ENCODE measurements around the gene NR1H2. TPM values are rescaled to one million over a fixed set of nuclear protein-coding genes. Genes with fewer than 3 reads are reported as not detected.
A peak's percentile ranks its signal among the peaks of the same experiment; 100 is the strongest.

The NR1H2 gene
- total RNA-seq, 1 donor from 2014 or later, result 100 TPM

DNA sequence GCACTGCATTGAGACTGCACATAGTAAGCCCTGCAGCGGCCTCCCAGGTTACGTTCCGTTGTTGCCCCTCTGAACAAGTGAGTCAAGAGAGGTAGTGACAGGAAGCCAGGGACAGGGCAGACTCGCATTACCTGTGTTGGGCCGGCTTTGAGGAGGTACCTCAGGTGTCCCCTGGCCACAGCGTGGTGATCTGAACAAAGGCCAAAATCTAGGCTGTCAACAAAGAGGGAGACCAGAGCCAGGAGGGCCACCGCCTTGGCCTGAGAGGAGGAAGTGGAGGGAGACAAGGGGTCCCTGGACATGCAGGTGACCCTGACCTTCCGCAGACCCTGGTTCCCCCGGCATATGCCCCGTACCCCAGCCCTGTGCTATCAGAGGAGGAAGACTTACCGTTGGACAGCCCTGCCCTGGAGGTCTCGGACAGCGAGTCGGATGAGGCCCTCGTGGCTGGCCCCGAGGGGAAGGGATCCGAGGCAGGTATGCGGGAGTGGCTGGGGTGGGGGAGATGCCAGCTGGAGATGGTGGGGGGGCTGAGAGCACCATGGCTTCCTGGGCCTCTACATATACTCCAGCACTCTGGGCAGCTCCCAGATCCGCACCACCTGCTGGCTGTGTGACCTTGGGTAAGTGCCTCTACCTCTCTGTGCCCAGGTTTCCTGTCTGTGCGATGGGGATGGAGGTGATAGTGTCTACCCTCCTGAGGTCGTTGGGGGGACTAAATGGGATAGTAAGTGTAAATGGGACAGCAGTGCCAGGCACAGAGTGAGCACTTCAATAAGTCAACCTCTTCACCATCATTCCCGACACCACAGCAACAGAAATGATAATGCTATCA lies 47.2 kb downstream of the NR1H2 start:
- Histone ChIP-seq H3K4me3 (no peak overlapping the region), H3K27ac (no peak overlapping the region), H3K4me1 (peaks cover 10% of the 10 kb centered on the region), H3K27me3 (ENCODE audit: low read depth) (peaks cover 40% of the 10 kb centered on the region), H3K36me3 (no peaks in the 10 kb centered on the region), H3K9me3 (no peaks in the 10 kb centered on the region)
- no peak for TF ChIP-seq CTCF (IDR thresholded peaks at IDR 0.05)
- ATAC-seq, result no peak
- intact Hi-C loops (cut with DNase I), result no loop called here
- DNase-seq, result no peak

GRCh38 chr19:50425581-50425980 lies 49.3 kb downstream of the NR1H2 start:
- ATAC-seq (no peak), DNase-seq (no peak)
- H3K36me3 ChIP-seq, result no peaks in the 10 kb centered on the region
- H3K4me3 ChIP-seq, result no peak overlapping the region
- intact Hi-C loops (cut with DNase I), result no loop called here
- H3K9me3 ChIP-seq, result no peaks in the 10 kb centered on the region
- peaks cover 26% of the 10 kb centered on the region for H3K27me3 ChIP-seq (ENCODE audit: low read depth)
- no peak for TF ChIP-seq CTCF (IDR thresholded peaks at IDR 0.05)
- peaks cover 12% of the 10 kb centered on the region for H3K4me1 ChIP-seq
- H3K27ac ChIP-seq, result no peak overlapping the region

GRCh38 chr19:50427318-50427925 lies 51.2 kb downstream of the NR1H2 start:
- intact Hi-C loops (cut with DNase I), result no loop called here
- no peaks in the 10 kb centered on the region for H3K36me3 ChIP-seq
- H3K4me1 ChIP-seq, result peaks cover 19% of the 10 kb centered on the region
- H3K9me3 ChIP-seq, result no peaks in the 10 kb centered on the region
- ATAC-seq (no peak), DNase-seq (no peak)
- peaks cover 14% of the 10 kb centered on the region for H3K27me3 ChIP-seq (ENCODE audit: low read depth)
- no peak for TF ChIP-seq CTCF (IDR thresholded peaks at IDR 0.05)
- peak overlapping the region; percentile 42 for H3K4me3 ChIP-seq
- H3K27ac ChIP-seq, result peak overlapping the region; percentile 72

DNA sequence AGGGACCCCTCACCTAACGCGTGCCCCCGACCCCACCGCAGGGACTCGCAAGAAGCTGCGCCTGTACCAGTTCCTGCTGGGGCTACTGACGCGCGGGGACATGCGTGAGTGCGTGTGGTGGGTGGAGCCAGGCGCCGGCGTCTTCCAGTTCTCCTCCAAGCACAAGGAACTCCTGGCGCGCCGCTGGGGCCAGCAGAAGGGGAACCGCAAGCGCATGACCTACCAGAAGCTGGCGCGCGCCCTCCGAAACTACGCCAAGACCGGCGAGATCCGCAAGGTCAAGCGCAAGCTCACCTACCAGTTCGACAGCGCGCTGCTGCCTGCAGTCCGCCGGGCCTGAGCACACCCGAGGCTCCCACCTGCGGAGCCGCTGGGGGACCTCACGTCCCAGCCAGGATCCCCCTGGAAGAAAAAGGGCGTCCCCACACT lies 51.8 kb downstream of the NR1H2 start:
- ATAC-seq (peak; percentile 73 to 79), DNase-seq (peak; percentile 96)
- H3K9me3 ChIP-seq, result no peaks in the 10 kb centered on the region
- peak overlapping the region; percentile 72 for H3K27ac ChIP-seq
- H3K36me3 ChIP-seq, result no peaks in the 10 kb centered on the region
- peak overlapping the region; percentile 42 for H3K4me3 ChIP-seq
- intact Hi-C loops (cut with DNase I), result no loop called here
- no peak for TF ChIP-seq CTCF (IDR thresholded peaks at IDR 0.05)
- H3K27me3 ChIP-seq (ENCODE audit: low read depth), result peaks cover 16% of the 10 kb centered on the region
- peaks cover 22% of the 10 kb centered on the region for H3K4me1 ChIP-seq

DNA sequence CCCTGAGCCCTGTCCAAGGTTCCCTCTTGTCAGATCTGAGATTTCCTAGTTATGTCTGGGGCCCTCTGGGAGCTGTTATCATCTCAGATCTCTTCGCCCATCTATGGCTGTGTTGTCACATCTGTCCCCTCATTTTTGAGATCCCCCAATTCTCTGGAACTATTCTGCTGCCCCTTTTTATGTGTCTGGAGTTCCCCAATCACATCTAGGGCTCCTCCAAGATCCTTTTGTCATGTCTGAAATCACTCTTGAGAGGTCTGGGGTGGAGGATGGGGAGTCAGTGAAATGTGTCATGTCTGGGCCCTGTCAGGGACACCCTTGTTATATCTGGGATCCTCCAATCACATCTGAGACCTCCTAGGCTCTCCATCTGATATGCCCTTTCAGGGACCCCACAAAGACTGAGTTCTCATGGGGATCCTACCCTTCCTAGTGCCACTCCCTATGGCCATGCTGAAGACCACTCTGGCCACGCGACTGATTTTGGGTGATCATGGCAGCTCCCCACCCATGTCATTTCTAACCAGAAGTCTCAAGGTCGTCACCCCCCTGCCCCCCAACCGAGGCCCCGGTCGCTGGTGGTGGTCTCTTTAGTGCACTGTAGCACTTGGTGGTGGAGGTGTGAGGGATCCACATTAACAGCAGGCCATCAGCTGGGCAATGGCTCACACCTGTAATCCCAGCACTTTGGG lies 52.7 kb downstream of the NR1H2 start:
- Histone ChIP-seq H3K36me3 (no peaks in the 10 kb centered on the region), H3K4me3 (no peak overlapping the region), H3K4me1 (peaks cover 22% of the 10 kb centered on the region), H3K27ac (peak overlapping the region; percentile 72), H3K9me3 (no peaks in the 10 kb centered on the region), H3K27me3 (ENCODE audit: low read depth) (peaks cover 18% of the 10 kb centered on the region)
- DNase-seq (no peak), ATAC-seq (no peak)
- intact Hi-C loops (cut with DNase I), result no loop called here
- no peak for TF ChIP-seq CTCF (IDR thresholded peaks at IDR 0.05)
